ENCODE data around the gene ABLIM1. TPM values are rescaled to one million over a fixed set of nuclear protein-coding genes. Genes with fewer than 3 reads are reported as not detected.

The ABLIM1 gene
- total RNA-seq, 1 donor from 2014 or later: 39.8 TPM

DNA sequence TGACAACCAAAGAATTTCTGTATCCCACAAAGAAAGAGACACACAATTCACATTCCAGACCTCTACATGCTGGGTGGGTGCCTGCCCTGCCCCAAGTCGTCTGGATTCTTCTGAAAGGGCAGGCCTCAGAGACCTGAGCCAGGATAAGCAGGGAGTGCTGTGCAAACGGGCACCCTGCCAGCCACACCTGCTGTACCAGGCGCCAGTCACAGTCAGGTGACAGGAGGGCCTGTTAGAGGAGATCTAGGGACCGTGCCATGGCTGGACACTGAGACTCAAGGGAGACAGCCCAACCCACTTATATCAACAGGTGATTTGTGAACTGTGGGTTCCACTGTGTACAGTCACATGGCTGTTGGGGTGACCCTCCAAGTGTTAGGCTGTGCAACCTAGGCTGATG lies 150.6 kb downstream of the ABLIM1 start:
- H4K20me1 ChIP-seq (ENCODE audit: low read depth): peaks cover 21% of the 10 kb centered on the region
- no peak overlapping the region for H3K9ac ChIP-seq
- no peak overlapping the region for H3K4me2 ChIP-seq
- Mint-ChIP-seq H3K9me3 (peaks cover 3% of the 10 kb centered on the region), H3K27ac (no peak overlapping the region), H3K4me3 (no peak overlapping the region), H3K27me3 (ENCODE audit: insufficient read depth, low read depth) (peaks cover 7% of the 10 kb centered on the region), H3K4me1 (peaks cover 40% of the 10 kb centered on the region), H3K36me3 (peaks cover 18% of the 10 kb centered on the region)
- peaks cover 17% of the 10 kb centered on the region for H3K79me2 ChIP-seq (ENCODE audit: low read depth)
- peaks cover 6% of the 10 kb centered on the region for H3K4me1 ChIP-seq
- no peaks in the 10 kb centered on the region for H3K27me3 ChIP-seq
- no peak overlapping the region for H3K4me3 ChIP-seq
- no peaks in the 10 kb centered on the region for H3K36me3 ChIP-seq
- no peak overlapping the region for H3K27ac ChIP-seq
- H3K9me3 ChIP-seq (ENCODE audit: low read depth): no peaks in the 10 kb centered on the region
- TF ChIP-seq, protein P1, sequence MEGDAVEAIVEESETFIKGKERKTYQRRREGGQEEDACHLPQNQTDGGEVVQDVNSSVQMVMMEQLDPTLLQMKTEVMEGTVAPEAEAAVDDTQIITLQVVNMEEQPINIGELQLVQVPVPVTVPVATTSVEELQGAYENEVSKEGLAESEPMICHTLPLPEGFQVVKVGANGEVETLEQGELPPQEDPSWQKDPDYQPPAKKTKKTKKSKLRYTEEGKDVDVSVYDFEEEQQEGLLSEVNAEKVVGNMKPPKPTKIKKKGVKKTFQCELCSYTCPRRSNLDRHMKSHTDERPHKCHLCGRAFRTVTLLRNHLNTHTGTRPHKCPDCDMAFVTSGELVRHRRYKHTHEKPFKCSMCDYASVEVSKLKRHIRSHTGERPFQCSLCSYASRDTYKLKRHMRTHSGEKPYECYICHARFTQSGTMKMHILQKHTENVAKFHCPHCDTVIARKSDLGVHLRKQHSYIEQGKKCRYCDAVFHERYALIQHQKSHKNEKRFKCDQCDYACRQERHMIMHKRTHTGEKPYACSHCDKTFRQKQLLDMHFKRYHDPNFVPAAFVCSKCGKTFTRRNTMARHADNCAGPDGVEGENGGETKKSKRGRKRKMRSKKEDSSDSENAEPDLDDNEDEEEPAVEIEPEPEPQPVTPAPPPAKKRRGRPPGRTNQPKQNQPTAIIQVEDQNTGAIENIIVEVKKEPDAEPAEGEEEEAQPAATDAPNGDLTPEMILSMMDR (IDR thresholded peaks at IDR 0.05): no peak
- no peak for TF ChIP-seq EZH2 (IDR thresholded peaks at IDR 0.05)
- H3F3A ChIP-seq (ENCODE audit: low read depth): no peaks in the 10 kb centered on the region
- DNase-seq (ENCODE audit: low spot score): no peak
- H2AFZ ChIP-seq (replicated peaks): no peak overlapping the region

DNA sequence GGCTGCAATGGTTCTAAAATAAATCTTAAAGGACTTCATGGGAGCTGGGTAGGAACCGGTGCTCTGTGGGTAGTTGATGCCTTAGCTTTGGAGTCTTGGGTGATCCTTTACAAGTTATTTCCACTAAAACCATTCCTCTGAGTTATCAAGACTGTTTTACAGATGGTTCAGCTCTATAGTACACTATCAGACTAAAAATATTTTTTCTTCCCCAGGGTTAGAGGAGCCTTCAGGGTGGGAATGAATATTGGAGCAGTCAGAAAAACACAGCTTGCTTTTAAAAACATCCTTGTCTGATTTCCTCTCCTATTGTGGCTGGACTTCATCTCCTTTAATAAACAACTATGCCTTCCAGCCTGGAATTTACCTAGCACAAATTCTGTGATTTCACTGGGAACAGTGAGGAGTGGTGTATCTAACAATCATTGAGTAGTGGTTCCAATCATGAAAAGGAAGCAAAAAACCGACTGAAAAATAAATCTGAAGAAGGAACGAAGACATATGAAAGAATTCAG lies 151.1 kb downstream of the ABLIM1 start:
- Mint-ChIP-seq H3K9me3 (peaks cover 3% of the 10 kb centered on the region), H3K4me1 (peaks cover 40% of the 10 kb centered on the region), H3K27ac (no peak overlapping the region), H3K36me3 (peaks cover 14% of the 10 kb centered on the region), H3K27me3 (ENCODE audit: insufficient read depth, low read depth) (peaks cover 7% of the 10 kb centered on the region), H3K4me3 (no peak overlapping the region)
- Histone ChIP-seq H3K79me2 (ENCODE audit: low read depth) (peaks cover 12% of the 10 kb centered on the region), H4K20me1 (ENCODE audit: low read depth) (peaks cover 21% of the 10 kb centered on the region), H3K4me1 (peaks cover 6% of the 10 kb centered on the region), H3F3A (ENCODE audit: low read depth) (no peaks in the 10 kb centered on the region), H3K9ac (no peak overlapping the region), H2AFZ (replicated peaks) (no peak overlapping the region), H3K27me3 (no peaks in the 10 kb centered on the region), H3K27ac (no peak overlapping the region), H3K9me3 (ENCODE audit: low read depth) (no peaks in the 10 kb centered on the region), H3K4me2 (no peak overlapping the region), H3K36me3 (no peaks in the 10 kb centered on the region), H3K4me3 (no peak overlapping the region)
- TF ChIP-seq EZH2phosphoT487 (IDR thresholded peaks at IDR 0.05) (no peak), EZH2 (IDR thresholded peaks at IDR 0.05) (no peak)
- TF ChIP-seq, protein P1 (IDR thresholded peaks at IDR 0.05): no peak
- DNase-seq (ENCODE audit: low spot score): no peak

DNA sequence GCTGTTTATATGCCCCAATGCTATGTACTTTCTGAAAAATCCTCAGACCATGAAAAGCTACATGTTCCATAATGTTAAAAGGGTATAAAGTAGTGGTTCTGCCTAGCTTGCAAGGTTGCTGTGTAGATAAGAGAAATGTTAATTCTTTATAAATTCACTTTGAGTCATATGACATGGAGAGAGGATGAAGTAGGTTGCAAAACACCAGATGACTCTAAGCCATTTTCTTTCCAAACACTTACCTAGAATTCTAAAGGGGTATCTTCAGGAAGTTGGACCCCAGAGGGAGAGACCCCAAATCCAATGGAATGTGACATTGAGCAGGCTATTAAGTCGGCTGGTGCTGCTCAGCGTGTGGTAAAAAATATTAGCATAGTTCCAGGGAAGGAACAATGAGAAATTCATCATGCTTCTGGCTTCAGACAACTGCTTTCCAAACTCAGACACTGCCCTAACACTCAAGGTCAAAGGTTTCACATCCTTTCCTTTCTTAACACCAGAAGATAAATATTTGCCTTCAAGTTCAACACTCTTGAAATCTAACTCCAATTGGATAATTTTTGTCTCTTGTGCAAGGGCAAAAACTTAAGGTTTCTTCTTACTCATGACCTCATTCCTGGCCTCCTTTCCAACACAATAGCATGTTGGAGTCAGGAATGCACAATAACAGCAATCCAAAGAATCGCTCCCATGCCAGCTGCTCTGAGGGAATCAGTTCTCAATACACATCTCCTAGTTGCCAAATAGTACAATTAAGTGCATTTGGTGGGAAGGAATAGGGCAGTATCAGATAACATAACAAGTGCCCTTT lies 153.1 kb downstream of the ABLIM1 start:
- Mint-ChIP-seq H3K9me3 (peaks cover under 1% of the 10 kb centered on the region), H3K27ac (peak overlapping the region; percentile 70), H3K27me3 (ENCODE audit: insufficient read depth, low read depth) (peaks cover 3% of the 10 kb centered on the region), H3K4me1 (peaks cover 40% of the 10 kb centered on the region), H3K4me3 (no peak overlapping the region), H3K36me3 (peaks cover 13% of the 10 kb centered on the region)
- no peaks in the 10 kb centered on the region for H3K9me3 ChIP-seq (ENCODE audit: low read depth)
- H2AFZ ChIP-seq (replicated peaks): no peak overlapping the region
- peaks cover under 1% of the 10 kb centered on the region for H3K79me2 ChIP-seq (ENCODE audit: low read depth)
- DNase-seq (ENCODE audit: low spot score): no peak
- H3K4me2 ChIP-seq: no peak overlapping the region
- H3K4me1 ChIP-seq: peaks cover 6% of the 10 kb centered on the region
- H3K4me3 ChIP-seq: no peak overlapping the region
- H3K27ac ChIP-seq: no peak overlapping the region
- H3K9ac ChIP-seq: no peak overlapping the region
- H4K20me1 ChIP-seq (ENCODE audit: low read depth): peaks cover 27% of the 10 kb centered on the region
- H3F3A ChIP-seq (ENCODE audit: low read depth): no peaks in the 10 kb centered on the region
- TF ChIP-seq, protein P1 (IDR thresholded peaks at IDR 0.05): no peak
- TF ChIP-seq EZH2 (IDR thresholded peaks at IDR 0.05) (no peak), EZH2phosphoT487 (IDR thresholded peaks at IDR 0.05) (no peak)
- H3K27me3 ChIP-seq: no peaks in the 10 kb centered on the region
- H3K36me3 ChIP-seq: no peaks in the 10 kb centered on the region

Data from neural progenitor cell (in vitro differentiated cells).